Progenitor cell of endocrine pancreas (in vitro differentiated cells): ENCODE measurements around the gene CHN1. TPM values are rescaled to one million over a fixed set of nuclear protein-coding genes. Genes with fewer than 3 reads are reported as not detected.

Experiments
- DNase-seq: peaks from one replicate; pipeline ENCODE4 v3.0.0; 2021; ENCODE audit warnings: low spot score; ENCODE audit not compliant: unreplicated experiment
- H3K27ac Mint-ChIP-seq: 2 replicates; pipeline ENCODE4 v1.8.0; 2021; ENCODE audit warnings: mild to moderate bottlenecking, moderate library complexity, mixed read lengths
- H3K27me3 Mint-ChIP-seq: 2 replicates; pipeline ENCODE4 v1.8.0; 2021; ENCODE audit warnings: mixed read lengths
- H3K36me3 Mint-ChIP-seq: 2 replicates; pipeline ENCODE4 v1.8.0; 2022; ENCODE audit warnings: mixed read lengths; ENCODE audit not compliant: insufficient read depth
- H3K4me1 Mint-ChIP-seq: 2 replicates; pipeline ENCODE4 v1.8.0; 2021; ENCODE audit warnings: low read depth, mixed read lengths
- H3K4me3 Mint-ChIP-seq: 2 replicates; pipeline ENCODE4 v1.8.0; 2021; ENCODE audit warnings: low read depth, mild to moderate bottlenecking, moderate library complexity, mixed read lengths
- H3K9me3 Mint-ChIP-seq: 2 replicates; pipeline ENCODE4 v1.8.0; 2021; ENCODE audit warnings: low read depth, mixed read lengths
- CTCF ChIP-seq: fragments of 200-600 bp; sonication (generic); IDR thresholded peaks from one replicate; pipeline ENCODE4 v1.5.0; 2021; ENCODE audit warnings: antibody characterized with exemption, mild to moderate bottlenecking; ENCODE audit not compliant: unreplicated experiment
- total RNA-seq: library from RNA; stranded (reverse); gene quantifications from 2 replicates; pipeline ENCODE4 v1.2.1, GENCODE V29; 2021

Gene CHN1
- total RNA-seq, 1 donor from 2014 or later = 50.3 TPM

- H3K9me3 Mint-ChIP-seq = no peaks in the 10 kb centered on the region
- no peak overlapping the region for H3K4me3 Mint-ChIP-seq
- DNase-seq = no peak
- peaks cover 8% of the 10 kb centered on the region for H3K27me3 Mint-ChIP-seq
- H3K27ac Mint-ChIP-seq = no peak overlapping the region
- TF ChIP-seq CTCF = no peak
- no peaks in the 10 kb centered on the region for H3K36me3 Mint-ChIP-seq
- H3K4me1 Mint-ChIP-seq = peaks cover 20% of the 10 kb centered on the region
Observed at GRCh38 chr2:175007510-175007909, 2.3 kb upstream of the CHN1 start.

- H3K4me1 Mint-ChIP-seq = peaks cover 30% of the 10 kb centered on the region
- TF ChIP-seq CTCF = no peak
- H3K4me3 Mint-ChIP-seq = peak overlapping the region; percentile 83
- no peaks in the 10 kb centered on the region for H3K9me3 Mint-ChIP-seq
- H3K27ac Mint-ChIP-seq = no peak overlapping the region
- peaks cover 7% of the 10 kb centered on the region for H3K27me3 Mint-ChIP-seq
- no peak for DNase-seq
- no peaks in the 10 kb centered on the region for H3K36me3 Mint-ChIP-seq
Observed at GRCh38 chr2:175006281-175006680, 1.1 kb upstream of the CHN1 start.

GRCh38 chr2:175005733-175006264, 618 bp upstream of the CHN1 start:
- DNase-seq = no peak
- no peak for TF ChIP-seq CTCF
- H3K4me1 Mint-ChIP-seq = peaks cover 30% of the 10 kb centered on the region
- no peaks in the 10 kb centered on the region for H3K36me3 Mint-ChIP-seq
- peaks cover 7% of the 10 kb centered on the region for H3K27me3 Mint-ChIP-seq
- peak overlapping the region; percentile 83 for H3K4me3 Mint-ChIP-seq
- H3K9me3 Mint-ChIP-seq = no peaks in the 10 kb centered on the region
- peak overlapping the region; percentile 90 for H3K27ac Mint-ChIP-seq

- H3K36me3 Mint-ChIP-seq = no peaks in the 10 kb centered on the region
- H3K9me3 Mint-ChIP-seq = no peaks in the 10 kb centered on the region
- peaks cover 7% of the 10 kb centered on the region for H3K27me3 Mint-ChIP-seq
- peak overlapping the region; percentile 93 for H3K4me3 Mint-ChIP-seq
- peak overlapping the region; percentile 98 for H3K27ac Mint-ChIP-seq
- H3K4me1 Mint-ChIP-seq = peaks cover 30% of the 10 kb centered on the region
- DNase-seq = no peak
- TF ChIP-seq CTCF = no peak
Observed at GRCh38 chr2:175004730-175004979, 526 bp downstream of the CHN1 start.

GRCh38 chr2:175003875-175004729, 1.1 kb downstream of the CHN1 start:
- no peak for DNase-seq
- Mint-ChIP-seq H3K4me1 (peaks cover 30% of the 10 kb centered on the region), H3K4me3 (peak overlapping the region; percentile 93), H3K9me3 (no peaks in the 10 kb centered on the region), H3K27me3 (peaks cover 7% of the 10 kb centered on the region), H3K36me3 (no peaks in the 10 kb centered on the region), H3K27ac (peak overlapping the region; percentile 98)
- no peak for TF ChIP-seq CTCF
